ENCODE data around the gene CTNNA3. TPM values are rescaled to one million over a fixed set of nuclear protein-coding genes. Genes with fewer than 3 reads are reported as not detected.

The CTNNA3 gene
- total RNA-seq, 1 donor from 2014 or later = 0.92 TPM

DNA sequence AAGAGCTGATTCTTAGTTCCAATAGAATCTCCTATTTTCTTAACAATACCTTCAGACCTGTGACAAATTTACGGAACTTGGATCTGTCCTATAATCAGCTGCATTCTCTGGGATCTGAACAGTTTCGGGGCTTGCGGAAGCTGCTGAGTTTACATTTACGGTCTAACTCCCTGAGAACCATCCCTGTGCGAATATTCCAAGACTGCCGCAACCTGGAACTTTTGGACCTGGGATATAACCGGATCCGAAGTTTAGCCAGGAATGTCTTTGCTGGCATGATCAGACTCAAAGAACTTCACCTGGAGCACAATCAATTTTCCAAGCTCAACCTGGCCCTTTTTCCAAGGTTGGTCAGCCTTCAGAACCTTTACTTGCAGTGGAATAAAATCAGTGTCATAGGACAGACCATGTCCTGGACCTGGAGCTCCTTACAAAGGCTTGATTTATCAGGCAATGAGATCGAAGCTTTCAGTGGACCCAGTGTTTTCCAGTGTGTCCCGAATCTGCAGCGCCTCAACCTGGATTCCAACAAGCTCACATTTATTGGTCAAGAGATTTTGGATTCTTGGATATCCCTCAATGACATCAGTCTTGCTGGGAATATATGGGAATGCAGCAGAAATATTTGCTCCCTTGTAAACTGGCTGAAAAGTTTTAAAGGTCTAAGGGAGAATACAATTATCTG, 768.6 kb downstream of the CTNNA3 start:
- peaks cover 17% of the 10 kb centered on the region for H3K4me1 Mint-ChIP-seq (ENCODE audit: low read depth)
- H3K9me3 Mint-ChIP-seq (ENCODE audit: low read depth) = no peaks in the 10 kb centered on the region
- peaks cover 35% of the 10 kb centered on the region for H3K27me3 Mint-ChIP-seq (ENCODE audit: low read depth)
- H3K4me3 Mint-ChIP-seq (ENCODE audit: unreplicated experiment) = no peak overlapping the region
- H3K36me3 Mint-ChIP-seq (ENCODE audit: low read depth) = no peaks in the 10 kb centered on the region
- H3K27ac Mint-ChIP-seq (ENCODE audit: unreplicated experiment) = no peak overlapping the region
- no peak for DNase-seq (ENCODE audit: low spot score)
- TF ChIP-seq, protein P1, sequence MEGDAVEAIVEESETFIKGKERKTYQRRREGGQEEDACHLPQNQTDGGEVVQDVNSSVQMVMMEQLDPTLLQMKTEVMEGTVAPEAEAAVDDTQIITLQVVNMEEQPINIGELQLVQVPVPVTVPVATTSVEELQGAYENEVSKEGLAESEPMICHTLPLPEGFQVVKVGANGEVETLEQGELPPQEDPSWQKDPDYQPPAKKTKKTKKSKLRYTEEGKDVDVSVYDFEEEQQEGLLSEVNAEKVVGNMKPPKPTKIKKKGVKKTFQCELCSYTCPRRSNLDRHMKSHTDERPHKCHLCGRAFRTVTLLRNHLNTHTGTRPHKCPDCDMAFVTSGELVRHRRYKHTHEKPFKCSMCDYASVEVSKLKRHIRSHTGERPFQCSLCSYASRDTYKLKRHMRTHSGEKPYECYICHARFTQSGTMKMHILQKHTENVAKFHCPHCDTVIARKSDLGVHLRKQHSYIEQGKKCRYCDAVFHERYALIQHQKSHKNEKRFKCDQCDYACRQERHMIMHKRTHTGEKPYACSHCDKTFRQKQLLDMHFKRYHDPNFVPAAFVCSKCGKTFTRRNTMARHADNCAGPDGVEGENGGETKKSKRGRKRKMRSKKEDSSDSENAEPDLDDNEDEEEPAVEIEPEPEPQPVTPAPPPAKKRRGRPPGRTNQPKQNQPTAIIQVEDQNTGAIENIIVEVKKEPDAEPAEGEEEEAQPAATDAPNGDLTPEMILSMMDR (IDR thresholded peaks at IDR 0.05) = no peak

GRCh38 chr10:66926841-66927240, 769.2 kb downstream of the CTNNA3 start:
- DNase-seq (ENCODE audit: low spot score) = no peak
- H3K36me3 Mint-ChIP-seq (ENCODE audit: low read depth) = no peaks in the 10 kb centered on the region
- no peak overlapping the region for H3K4me3 Mint-ChIP-seq (ENCODE audit: unreplicated experiment)
- H3K9me3 Mint-ChIP-seq (ENCODE audit: low read depth) = no peaks in the 10 kb centered on the region
- peaks cover 35% of the 10 kb centered on the region for H3K27me3 Mint-ChIP-seq (ENCODE audit: low read depth)
- no peak overlapping the region for H3K27ac Mint-ChIP-seq (ENCODE audit: unreplicated experiment)
- TF ChIP-seq, protein P1 (IDR thresholded peaks at IDR 0.05) = no peak
- H3K4me1 Mint-ChIP-seq (ENCODE audit: low read depth) = peaks cover 17% of the 10 kb centered on the region

DNA sequence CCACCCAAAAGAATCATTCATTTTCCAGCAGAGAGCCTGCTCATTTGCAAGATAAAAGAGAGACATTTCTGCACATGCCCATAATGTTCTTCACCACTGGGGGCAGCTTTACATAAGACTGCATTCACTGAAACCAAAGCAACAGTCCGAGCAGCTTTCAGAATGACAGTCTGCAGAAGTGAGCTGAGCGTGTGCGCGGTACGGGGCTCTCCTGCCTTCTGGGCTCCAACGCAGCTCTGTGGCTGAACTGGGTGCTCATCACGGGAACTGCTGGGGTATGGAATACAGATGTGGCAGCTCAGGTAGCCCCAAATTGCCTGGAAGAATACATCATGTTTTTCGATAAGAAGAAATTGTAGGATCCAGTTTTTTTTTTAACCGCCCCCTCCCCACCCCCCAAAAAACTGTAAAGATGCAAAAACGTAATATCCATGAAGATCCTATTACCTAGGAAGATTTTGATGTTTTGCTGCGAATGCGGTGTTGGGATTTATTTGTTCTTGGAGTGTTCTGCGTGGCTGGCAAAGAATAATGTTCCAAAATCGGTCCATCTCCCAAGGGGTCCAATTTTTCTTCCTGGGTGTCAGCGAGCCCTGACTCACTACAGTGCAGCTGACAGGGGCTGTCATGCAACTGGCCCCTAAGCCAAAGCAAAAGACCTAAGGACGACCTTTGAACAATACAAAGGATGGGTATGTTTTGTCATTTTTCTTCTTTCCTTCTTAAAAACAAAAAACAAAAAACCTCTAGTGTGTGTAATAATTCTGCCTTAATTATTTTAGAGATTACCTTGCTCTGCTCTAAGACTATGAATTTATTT, 769.9 kb downstream of the CTNNA3 start, which contains the start of gene LRRTM3:
Gene LRRTM3 (plus strand): TSS at position 141 of the 820 bp plus-strand sequence.
- TF ChIP-seq, protein P1 (IDR thresholded peaks at IDR 0.05) = peak; percentile 85
- Mint-ChIP-seq H3K27ac (ENCODE audit: unreplicated experiment) (no peak within 1 kb of the TSS), H3K4me1 (ENCODE audit: low read depth) (peaks cover 17% of the 10 kb centered on the region), H3K4me3 (ENCODE audit: unreplicated experiment) (peak within 1 kb of the TSS; percentile 69), H3K9me3 (ENCODE audit: low read depth) (no peaks in the 10 kb centered on the region), H3K36me3 (ENCODE audit: low read depth) (no peaks in the 10 kb centered on the region), H3K27me3 (ENCODE audit: low read depth) (peaks cover 34% of the 10 kb centered on the region)
- no peak for DNase-seq (ENCODE audit: low spot score)

DNA sequence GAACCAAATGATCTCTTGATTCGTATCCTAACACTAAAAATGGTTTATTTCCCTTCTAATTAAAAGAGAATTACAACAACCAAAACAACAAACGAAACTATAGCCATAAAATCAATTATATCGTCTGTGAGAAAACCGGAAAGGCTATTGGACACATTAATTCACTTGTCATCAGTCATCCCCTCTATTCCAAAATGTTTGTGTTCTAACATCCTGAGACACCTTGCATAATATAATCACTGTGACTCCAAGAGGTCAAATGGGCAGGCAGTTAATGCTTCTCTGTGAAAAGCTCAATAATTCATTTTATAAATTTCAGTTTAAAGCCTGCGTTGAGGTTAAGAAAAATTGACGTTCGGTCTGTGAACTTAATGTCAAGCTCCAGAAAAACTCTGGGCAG, 770.6 kb downstream of the CTNNA3 start:
- Mint-ChIP-seq H3K4me1 (ENCODE audit: low read depth) (peaks cover 17% of the 10 kb centered on the region), H3K27me3 (ENCODE audit: low read depth) (peaks cover 34% of the 10 kb centered on the region), H3K9me3 (ENCODE audit: low read depth) (no peaks in the 10 kb centered on the region), H3K27ac (ENCODE audit: unreplicated experiment) (no peak overlapping the region), H3K36me3 (ENCODE audit: low read depth) (no peaks in the 10 kb centered on the region), H3K4me3 (ENCODE audit: unreplicated experiment) (no peak overlapping the region)
- TF ChIP-seq, protein P1 (IDR thresholded peaks at IDR 0.05) = no peak
- no peak for DNase-seq (ENCODE audit: low spot score)

DNA sequence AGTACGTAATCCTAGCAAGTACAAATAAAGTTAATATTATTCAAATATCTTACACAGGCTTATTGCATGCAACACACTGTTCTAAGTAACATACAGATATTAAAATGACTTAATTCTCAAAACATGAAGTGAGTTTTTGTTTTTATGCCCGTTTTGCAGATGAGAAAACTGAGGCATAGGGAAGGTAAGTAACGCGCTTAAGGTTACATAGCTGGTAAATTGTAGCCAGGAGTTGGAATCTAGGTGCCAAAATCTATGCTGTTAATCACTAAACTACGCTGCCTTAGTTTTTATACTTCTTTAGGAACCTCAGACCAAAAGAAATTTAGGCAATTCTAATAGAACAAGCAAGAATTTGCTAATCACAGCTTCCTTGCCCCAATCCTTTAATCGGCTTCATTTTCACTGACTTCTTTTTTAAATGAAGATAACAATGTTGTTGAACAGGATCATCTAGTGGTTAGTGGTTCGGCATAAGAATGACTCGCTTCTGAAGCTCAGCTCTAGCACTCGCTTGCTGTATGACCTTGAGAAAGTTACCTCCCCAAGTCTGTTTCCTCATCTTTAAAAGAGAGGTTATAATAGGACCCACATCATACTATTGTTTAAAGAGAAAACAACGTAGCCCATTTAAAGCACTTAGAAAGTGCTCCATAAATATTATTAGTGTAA, 771.2 kb downstream of the CTNNA3 start:
- Mint-ChIP-seq H3K27me3 (ENCODE audit: low read depth) (peaks cover 33% of the 10 kb centered on the region), H3K4me1 (ENCODE audit: low read depth) (peaks cover 17% of the 10 kb centered on the region), H3K4me3 (ENCODE audit: unreplicated experiment) (no peak overlapping the region), H3K36me3 (ENCODE audit: low read depth) (no peaks in the 10 kb centered on the region), H3K27ac (ENCODE audit: unreplicated experiment) (no peak overlapping the region), H3K9me3 (ENCODE audit: low read depth) (no peaks in the 10 kb centered on the region)
- TF ChIP-seq, protein P1 (IDR thresholded peaks at IDR 0.05) = no peak
- DNase-seq (ENCODE audit: low spot score) = no peak
